ENCODE measurements around the gene FITM1. TPM values are rescaled to one million over a fixed set of nuclear protein-coding genes. Genes with fewer than 3 reads are reported as not detected.

Gene FITM1
- total RNA-seq, 1 experiment from 2014 or later, result 0.72 TPM

DNA sequence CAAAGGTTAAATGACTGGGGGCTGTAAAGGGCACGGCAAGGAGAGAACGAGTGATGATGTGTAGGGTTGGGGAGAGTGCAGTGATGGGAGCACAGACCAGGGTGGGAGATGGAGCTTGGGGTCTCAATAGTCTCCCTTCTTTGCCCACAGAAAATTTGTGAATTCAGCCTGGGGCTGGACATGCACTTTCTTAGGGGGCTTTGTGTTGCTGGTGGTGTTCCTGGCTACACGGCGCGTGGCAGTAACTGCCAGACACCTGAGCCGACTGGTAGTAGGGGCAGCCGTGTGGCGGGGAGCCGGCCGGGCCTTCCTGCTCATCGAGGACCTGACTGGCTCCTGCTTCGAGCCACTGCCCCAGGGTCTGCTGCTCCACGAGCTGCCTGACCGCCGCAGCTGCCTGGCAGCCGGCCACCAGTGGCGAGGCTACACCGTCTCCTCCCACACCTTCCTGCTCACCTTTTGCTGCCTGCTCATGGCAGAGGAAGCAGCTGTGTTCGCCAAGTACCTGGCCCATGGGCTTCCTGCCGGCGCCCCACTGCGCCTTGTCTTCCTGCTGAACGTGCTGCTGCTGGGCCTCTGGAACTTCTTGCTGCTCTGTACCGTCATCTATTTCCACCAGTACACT lies 1.7 kb downstream of the FITM1 start:
- no peak overlapping the region for H2AFZ ChIP-seq (ENCODE audit: low read length)
- Mint-ChIP-seq H3K9me3 (0 out of 5 replicates have a peak, but pooled peaks cover 0 to 2% of the 10 kb centered on the region in 2 experiments), H3K4me3 (no peak overlapping the region), H3K27ac (peak overlapping the region in 2 of 3 experiments; percentile 39 to 50; a peak in 1 of 7 replicates), H3K36me3 (ENCODE audit: insufficient read depth in 1 of 3, low read depth in 3 of 3) (peaks cover 0 to 4% (median 2%) of the 10 kb centered on the region in 3 experiments; a peak in 4 of 7 replicates), H3K27me3 (ENCODE audit: low read depth) (no peaks in the 10 kb centered on the region), H3K4me1 (peaks cover 14 to 16% of the 10 kb centered on the region in 2 experiments)
- peaks cover 10% of the 10 kb centered on the region for H3K23me2 ChIP-seq (ENCODE audit: insufficient read length, low read depth, low read length, poor library complexity, severe bottlenecking)
- H3K9ac ChIP-seq (ENCODE audit: extremely low read depth, insufficient read length, low read length), result no peak overlapping the region
- H3K79me2 ChIP-seq (ENCODE audit: insufficient read depth, low read length), result no peaks in the 10 kb centered on the region
- no peaks in the 10 kb centered on the region for H3K9me3 ChIP-seq (ENCODE audit: control insufficient read depth, low read depth, low read length)
- H4K8ac ChIP-seq (replicated peaks; ENCODE audit: insufficient read length, low read depth, low read length), result no peak overlapping the region
- no peak overlapping the region for H3K14ac ChIP-seq (ENCODE audit: insufficient read depth, low read length)
- no peak overlapping the region for H3K23ac ChIP-seq (ENCODE audit: insufficient read length, low read depth, low read length)
- no peak overlapping the region for H4K91ac ChIP-seq (ENCODE audit: insufficient read length, low read depth, low read length)
- H2BK15ac ChIP-seq (ENCODE audit: low read depth, low read length), result no peak overlapping the region
- H2BK12ac ChIP-seq (ENCODE audit: insufficient read length, low read depth, low read length), result no peak overlapping the region
- no peak overlapping the region for H3K27ac ChIP-seq (ENCODE audit: insufficient read length, low read depth, low read length)
- TF ChIP-seq, protein P1, sequence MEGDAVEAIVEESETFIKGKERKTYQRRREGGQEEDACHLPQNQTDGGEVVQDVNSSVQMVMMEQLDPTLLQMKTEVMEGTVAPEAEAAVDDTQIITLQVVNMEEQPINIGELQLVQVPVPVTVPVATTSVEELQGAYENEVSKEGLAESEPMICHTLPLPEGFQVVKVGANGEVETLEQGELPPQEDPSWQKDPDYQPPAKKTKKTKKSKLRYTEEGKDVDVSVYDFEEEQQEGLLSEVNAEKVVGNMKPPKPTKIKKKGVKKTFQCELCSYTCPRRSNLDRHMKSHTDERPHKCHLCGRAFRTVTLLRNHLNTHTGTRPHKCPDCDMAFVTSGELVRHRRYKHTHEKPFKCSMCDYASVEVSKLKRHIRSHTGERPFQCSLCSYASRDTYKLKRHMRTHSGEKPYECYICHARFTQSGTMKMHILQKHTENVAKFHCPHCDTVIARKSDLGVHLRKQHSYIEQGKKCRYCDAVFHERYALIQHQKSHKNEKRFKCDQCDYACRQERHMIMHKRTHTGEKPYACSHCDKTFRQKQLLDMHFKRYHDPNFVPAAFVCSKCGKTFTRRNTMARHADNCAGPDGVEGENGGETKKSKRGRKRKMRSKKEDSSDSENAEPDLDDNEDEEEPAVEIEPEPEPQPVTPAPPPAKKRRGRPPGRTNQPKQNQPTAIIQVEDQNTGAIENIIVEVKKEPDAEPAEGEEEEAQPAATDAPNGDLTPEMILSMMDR (conservative IDR thresholded peaks at IDR 0.05), result no peak
- no peak overlapping the region for H3K18ac ChIP-seq (ENCODE audit: insufficient read length, low read depth, low read length)
- H3K56ac ChIP-seq (ENCODE audit: insufficient read length, low read depth, low read length), result no peak overlapping the region
- H2BK120ac ChIP-seq (ENCODE audit: low read depth, low read length, poor library complexity, severe bottlenecking), result no peak overlapping the region
- no peak overlapping the region for H4K5ac ChIP-seq (ENCODE audit: insufficient read length, low read depth, low read length)
- H3K4me1 ChIP-seq (ENCODE audit: insufficient read depth, low read length), result no peaks in the 10 kb centered on the region
- H3K4me2 ChIP-seq (ENCODE audit: insufficient read depth, insufficient read length, low read length), result no peak overlapping the region
- no peak overlapping the region for H3K4ac ChIP-seq (ENCODE audit: low read depth, low read length)
- DNase-seq, result no peak
- H3T11ph ChIP-seq (ENCODE audit: low read length), result no peak overlapping the region
- no peaks in the 10 kb centered on the region for H4K20me1 ChIP-seq (ENCODE audit: control insufficient read depth, insufficient read depth, insufficient read length)
- no peak overlapping the region for H2AK5ac ChIP-seq (ENCODE audit: insufficient read length, low read length)
- no peaks in the 10 kb centered on the region for H3K79me1 ChIP-seq (ENCODE audit: insufficient read depth, low read depth, low read length, poor library complexity, severe bottlenecking)
- H2BK5ac ChIP-seq (ENCODE audit: insufficient read length, low read length), result no peak overlapping the region
- H2BK20ac ChIP-seq (ENCODE audit: low read depth, low read length, poor library complexity, severe bottlenecking), result no peak overlapping the region
- no peaks in the 10 kb centered on the region for H3K27me3 ChIP-seq (ENCODE audit: insufficient read depth, low read length)
- WGBS (ENCODE audit: extremely low coverage, insufficient read length, low lambda C conversion rate), result no CpG with 5 or more reads among the region's 24 CpGs

Measured in H9 (cell line).